ENCODE measurements around the gene MED13. TPM values are rescaled to one million over a fixed set of nuclear protein-coding genes. Genes with fewer than 3 reads are reported as not detected.

The MED13 gene
- total RNA-seq, 2 donors from 2014 or later = 37.4 to 41.5 TPM

- Histone ChIP-seq H3K27me3 (no peaks in the 10 kb centered on the region), H3K36me3 (replicated peaks in 1 of 2; ENCODE audit: insufficient read depth in 1 of 2, low read depth in 2 of 2) (peaks cover 0 to 9% of the 10 kb centered on the region in 2 donors), H3K27ac (no peak overlapping the region), H3K4me1 (peaks cover 5% of the 10 kb centered on the region), H3K4me3 (no peak overlapping the region), H3K9me3 (no peaks in the 10 kb centered on the region)
- DNase-seq (no peak), ATAC-seq (no peak)
- intact Hi-C loops (cut with DNase I) = no loop called here
- TF ChIP-seq POLR2A (IDR thresholded peaks at IDR 0.05) = no peak
- no peak for TF ChIP-seq CTCF (IDR thresholded peaks at IDR 0.05)
Measured at GRCh38 chr17:62043602-62044001, 21.5 kb downstream of the MED13 start.

DNA sequence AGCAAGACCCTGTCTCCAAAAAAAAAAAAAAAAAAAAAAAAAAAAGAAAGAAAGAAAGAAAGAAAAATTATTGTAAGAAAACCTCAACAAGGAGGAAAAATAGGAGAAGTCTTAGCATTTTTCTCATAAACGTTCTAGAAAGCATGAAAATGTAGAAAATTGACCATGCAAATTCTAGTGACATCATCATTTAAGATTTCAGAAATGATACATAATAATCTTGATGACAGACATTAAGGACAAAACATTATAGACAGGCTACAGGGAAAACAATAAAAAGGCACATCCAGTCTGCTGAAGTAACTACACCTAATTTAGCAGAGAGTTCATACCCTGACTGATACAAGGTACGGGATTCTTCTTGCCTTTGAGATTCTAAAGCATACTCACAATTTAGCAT, 21.9 kb downstream of the MED13 start:
- Histone ChIP-seq H3K36me3 (replicated peaks in 1 of 2; ENCODE audit: insufficient read depth in 1 of 2, low read depth in 2 of 2) (peaks cover 0 to 9% of the 10 kb centered on the region in 2 donors), H3K27ac (no peak overlapping the region), H3K9me3 (no peaks in the 10 kb centered on the region), H3K4me3 (no peak overlapping the region), H3K4me1 (peaks cover 3% of the 10 kb centered on the region), H3K27me3 (no peaks in the 10 kb centered on the region)
- 71 to 75% methylated on average over 2 of the region's 2 CpGs for WGBS, 2 donors
- TF ChIP-seq POLR2A (IDR thresholded peaks at IDR 0.05) = no peak
- intact Hi-C loops (cut with DNase I) = no loop called here
- no peak for DNase-seq
- no peak for ATAC-seq

- Histone ChIP-seq H3K36me3 (replicated peaks in 1 of 2; ENCODE audit: insufficient read depth in 1 of 2, low read depth in 2 of 2) (peaks cover 0 to 2% of the 10 kb centered on the region in 2 donors), H3K4me3 (no peak overlapping the region), H3K27me3 (no peaks in the 10 kb centered on the region), H3K9me3 (no peaks in the 10 kb centered on the region), H3K27ac (no peak overlapping the region), H3K4me1 (no peaks in the 10 kb centered on the region)
- intact Hi-C loops (cut with DNase I) = no loop called here
- DNase-seq (no peak), ATAC-seq (no peak)
- WGBS, 2 donors = 82 to 84% methylated on average over 1 of the region's 1 CpG
- TF ChIP-seq CTCF (IDR thresholded peaks at IDR 0.05) (no peak), POLR2A (IDR thresholded peaks at IDR 0.05) (no peak)
Measured at GRCh38 chr17:62038248-62038647, 26.8 kb downstream of the MED13 start.

GRCh38 chr17:62033317-62033716, 31.8 kb downstream of the MED13 start:
- Histone ChIP-seq H3K4me1 (no peaks in the 10 kb centered on the region), H3K27me3 (no peaks in the 10 kb centered on the region), H3K9me3 (no peaks in the 10 kb centered on the region), H3K36me3 (replicated peaks in 1 of 2; ENCODE audit: insufficient read depth in 1 of 2, low read depth in 2 of 2) (peaks cover under 1 to 32% of the 10 kb centered on the region in 2 donors), H3K4me3 (no peak overlapping the region), H3K27ac (no peak overlapping the region)
- no peak for ATAC-seq
- DNase-seq = no peak
- intact Hi-C loops (cut with DNase I) = no loop called here
- TF ChIP-seq CTCF (IDR thresholded peaks at IDR 0.05) = no peak
- no peak for TF ChIP-seq POLR2A (IDR thresholded peaks at IDR 0.05)

- H3K36me3 ChIP-seq (replicated peaks in 1 of 2; ENCODE audit: insufficient read depth in 1 of 2, low read depth in 2 of 2) = peaks cover 4 to 36% of the 10 kb centered on the region in 2 donors
- no peaks in the 10 kb centered on the region for H3K27me3 ChIP-seq
- no peak overlapping the region for H3K4me3 ChIP-seq
- H3K4me1 ChIP-seq = no peaks in the 10 kb centered on the region
- no peak overlapping the region for H3K27ac ChIP-seq
- DNase-seq (no peak), ATAC-seq (no peak)
- no peaks in the 10 kb centered on the region for H3K9me3 ChIP-seq
- WGBS, 2 donors = 81 to 84% methylated on average over 2 of the region's 2 CpGs
- intact Hi-C loops (cut with DNase I) = no loop called here
- no peak for TF ChIP-seq POLR2A (IDR thresholded peaks at IDR 0.05)
- no peak for TF ChIP-seq CTCF (IDR thresholded peaks at IDR 0.05)
Measured at GRCh38 chr17:62032480-62032879, 32.6 kb downstream of the MED13 start.
